B cell (primary cell): ENCODE results near the gene DRP2.

Experiments
- CTCF ChIP-seq: fragments of 200-600 bp; IDR thresholded peaks from one replicate; pipeline ENCODE4 v1.8.0; 2022; ENCODE audit warnings: antibody characterized with exemption, mild to moderate bottlenecking
- EZH2 ChIP-seq: IDR thresholded peaks from 2 replicates; pipeline ENCODE4 v1.6.1; 2012; ENCODE audit warnings: borderline replicate concordance, low read depth, mild to moderate bottlenecking, moderate library complexity, low read length; ENCODE audit not compliant: insufficient read depth, poor library complexity, severe bottlenecking

GRCh38 chrX:101258259-101258581 is 38.6 kb downstream of the DRP2 start:
- no peak for TF ChIP-seq CTCF
- no peak for TF ChIP-seq EZH2
